ENCODE data around the gene ADAMTS2.

- TF ChIP-seq CTCF (IDR thresholded peaks at IDR 0.05) (no peak), POLR2A (IDR thresholded peaks at IDR 0.05) (no peak)
These were observed 4.8 kb downstream of the ADAMTS2 start for GRCh38 chr5:179340465-179340864.
